HG03342 (cell line): ENCODE data around the gene TFIP11.

ENCODE experiments used
- ATAC-seq: cut with Tn5 transposase; IDR thresholded peaks from one replicate; pipeline ENCODE4 v1.9.1; 2021; ENCODE audit warnings: mild to moderate bottlenecking, moderate library complexity; ENCODE audit not compliant: unreplicated experiment

Gene TFIP11

DNA sequence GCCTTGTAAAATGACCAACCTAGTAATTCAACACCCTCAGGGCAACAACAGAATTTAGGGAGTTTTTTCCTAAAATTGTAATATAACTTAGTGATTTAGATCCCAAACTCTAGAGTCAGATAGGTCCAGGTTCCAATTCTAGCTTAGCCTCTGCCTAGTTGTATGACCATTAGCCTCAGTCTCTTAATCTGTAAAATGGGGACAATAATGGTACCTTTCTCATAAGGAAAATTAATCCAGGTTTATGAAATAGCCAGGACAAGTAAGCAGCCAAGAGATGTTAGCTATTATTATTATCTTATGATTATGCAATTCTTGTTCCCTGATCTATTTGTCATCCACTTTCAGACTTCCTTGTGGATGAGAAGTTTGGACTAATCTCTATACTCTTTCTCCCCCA lies 4.1 kb downstream of the TFIP11 start:
- ATAC-seq = no peak

DNA sequence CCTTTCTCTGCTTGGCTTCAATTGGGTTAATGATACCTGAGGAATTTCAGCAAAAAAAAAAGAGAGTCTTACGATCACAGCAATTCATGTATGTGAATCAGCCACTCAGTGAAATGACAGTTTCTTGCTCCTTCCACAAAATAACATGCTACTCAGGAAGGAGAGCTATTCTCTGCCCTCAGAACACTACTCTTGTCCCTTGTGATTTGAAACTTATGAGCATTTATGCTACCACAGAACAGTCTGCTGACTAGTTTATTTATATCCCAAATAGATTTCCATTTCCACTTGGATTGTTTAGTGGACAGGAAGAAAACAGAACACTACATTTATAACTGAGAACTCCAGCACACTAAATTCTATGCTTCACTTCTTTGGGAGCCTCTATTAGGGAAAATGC lies 8.5 kb downstream of the TFIP11 start:
- ATAC-seq = no peak

DNA sequence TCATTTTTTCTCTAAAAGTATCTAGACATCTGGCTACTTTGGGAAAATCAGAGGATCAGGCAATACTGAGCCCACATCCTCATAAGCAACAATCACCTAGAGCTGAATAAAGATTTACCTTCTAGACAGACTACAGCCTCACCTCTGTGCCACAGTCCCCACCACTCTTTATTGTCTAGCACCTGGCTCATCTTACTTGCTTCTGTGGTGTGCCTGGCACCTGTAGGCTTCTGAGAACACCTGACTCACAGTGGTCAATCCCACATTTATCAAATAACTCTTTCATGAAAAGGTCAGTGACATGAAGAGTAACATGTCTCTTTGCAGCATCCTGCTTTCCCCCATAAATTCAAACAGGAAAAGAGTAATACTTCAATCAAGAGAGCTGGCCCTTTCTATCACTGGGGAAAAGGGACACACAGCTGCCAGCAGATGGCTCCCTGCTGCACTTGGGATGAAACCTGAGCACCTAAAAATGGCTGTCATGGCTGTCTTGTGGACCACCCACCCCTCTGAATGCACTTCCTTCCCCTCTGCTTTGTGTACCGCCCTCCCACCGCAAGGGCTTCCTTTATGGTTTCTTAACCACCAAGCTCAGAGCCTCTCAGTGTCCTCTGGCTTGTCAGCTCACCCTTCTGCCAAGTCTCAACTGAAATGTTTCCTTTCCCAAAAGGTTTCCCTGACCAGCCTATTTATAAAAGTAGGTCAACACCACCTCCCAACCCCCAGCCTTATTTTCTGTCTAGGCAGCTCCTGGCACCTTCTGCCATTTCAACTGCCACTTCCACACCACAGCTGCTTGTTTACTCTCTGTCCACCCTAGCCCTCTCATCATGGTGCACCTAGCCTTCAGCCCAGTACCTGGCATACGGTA lies 9.3 kb downstream of the TFIP11 start:
- ATAC-seq = no peak

DNA sequence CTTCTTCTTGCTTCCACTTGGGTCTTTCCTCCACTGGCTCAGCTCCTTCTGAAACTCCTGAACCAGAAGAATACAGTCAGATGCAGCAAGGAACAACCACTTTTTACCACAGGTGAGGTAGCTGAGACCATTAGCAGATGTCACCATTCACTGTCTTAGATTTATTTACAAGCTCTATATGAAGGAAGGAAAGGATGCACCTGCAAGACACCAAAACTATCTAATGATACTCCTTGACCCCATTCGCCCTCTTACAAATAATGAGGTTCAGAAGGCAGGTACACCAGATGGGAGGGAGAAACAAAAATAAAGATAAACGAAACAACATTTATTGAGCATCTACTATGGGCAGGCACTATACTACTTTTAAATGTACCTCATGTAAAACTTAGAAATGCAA lies 10.3 kb downstream of the TFIP11 start:
- no peak for ATAC-seq

DNA sequence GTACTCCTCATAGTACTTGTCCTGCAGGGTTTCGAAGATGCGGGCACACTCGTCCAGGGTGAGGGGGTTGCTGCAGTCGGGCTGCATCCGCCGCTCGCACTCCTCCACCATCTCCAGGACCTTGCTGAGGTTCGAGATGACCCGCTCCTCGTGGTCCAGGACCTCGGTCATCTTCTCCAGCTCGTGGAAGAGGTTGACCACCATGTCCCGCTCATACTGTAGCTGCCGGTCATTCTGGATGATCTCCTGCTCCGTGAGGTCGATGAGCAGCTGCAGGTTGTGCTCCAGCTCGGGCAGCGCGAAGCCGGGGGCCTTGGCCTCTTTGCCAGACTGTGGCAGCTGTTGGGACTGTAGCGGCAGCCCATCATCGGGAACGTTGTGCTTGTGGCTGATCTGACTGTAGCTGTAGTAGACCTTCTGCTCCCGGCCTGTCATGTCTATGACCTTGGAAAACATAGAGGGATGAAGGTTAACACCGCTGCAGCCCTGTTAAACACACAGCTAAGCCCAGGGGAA lies 13.0 kb downstream of the TFIP11 start:
- no peak for ATAC-seq

DNA sequence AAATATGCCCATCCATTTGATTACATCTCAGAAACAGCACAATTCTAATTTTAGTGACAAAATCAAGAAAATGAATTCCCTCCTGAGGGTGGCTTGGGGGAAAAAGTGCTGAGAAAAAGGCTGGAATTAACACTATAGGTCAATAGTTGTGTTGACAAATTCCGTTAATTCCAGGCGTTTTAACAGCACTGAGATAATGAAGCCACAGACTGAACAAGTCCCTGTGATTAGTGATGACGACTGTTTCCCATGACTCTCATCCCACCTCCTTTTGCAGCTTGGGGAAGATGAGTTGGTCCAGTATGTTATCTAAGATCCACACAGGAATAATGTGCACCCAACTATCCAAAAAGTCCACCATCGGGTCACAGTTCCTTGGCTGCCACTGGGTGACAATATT lies 15.8 kb downstream of the TFIP11 start:
- no peak for ATAC-seq

DNA sequence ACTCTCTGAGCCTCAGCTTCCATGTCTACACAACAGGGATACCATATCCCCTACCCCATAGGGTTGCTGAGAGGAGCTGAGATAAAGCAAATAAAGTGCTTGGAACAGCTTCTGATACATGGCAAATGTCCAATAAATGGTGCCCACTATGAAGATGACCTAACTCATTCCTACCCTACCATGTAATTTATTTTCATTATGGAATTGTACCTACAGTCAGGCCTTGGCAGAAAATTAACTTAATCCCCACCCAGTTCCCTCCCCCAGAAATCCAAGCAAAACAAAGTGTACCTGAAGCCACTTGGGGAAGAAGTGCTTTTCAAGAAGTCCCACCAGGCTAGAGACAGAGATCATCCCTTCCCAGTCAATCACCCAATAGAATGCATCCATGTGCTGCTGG lies 17.8 kb downstream of the TFIP11 start:
- no peak for ATAC-seq

DNA sequence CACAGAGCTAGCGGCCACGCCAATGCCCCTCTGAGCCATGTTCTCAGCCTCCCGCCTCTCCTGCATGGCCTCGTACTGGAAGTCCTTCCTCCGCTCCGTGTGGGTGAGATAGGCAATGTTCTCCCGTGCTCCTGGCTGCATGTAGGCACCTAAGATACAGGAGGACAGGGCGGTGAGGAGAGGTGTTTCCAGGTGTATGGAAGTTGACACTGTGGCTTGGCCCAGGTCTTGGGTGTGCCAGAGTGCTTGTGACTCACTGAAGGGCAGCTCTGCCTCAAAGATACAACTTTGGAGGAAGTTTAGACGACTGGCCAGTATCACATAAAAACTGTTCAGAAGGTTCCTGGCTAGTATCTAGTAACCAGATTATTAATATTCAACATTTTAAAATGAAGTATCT lies 20.1 kb downstream of the TFIP11 start:
- ATAC-seq = no peak

DNA sequence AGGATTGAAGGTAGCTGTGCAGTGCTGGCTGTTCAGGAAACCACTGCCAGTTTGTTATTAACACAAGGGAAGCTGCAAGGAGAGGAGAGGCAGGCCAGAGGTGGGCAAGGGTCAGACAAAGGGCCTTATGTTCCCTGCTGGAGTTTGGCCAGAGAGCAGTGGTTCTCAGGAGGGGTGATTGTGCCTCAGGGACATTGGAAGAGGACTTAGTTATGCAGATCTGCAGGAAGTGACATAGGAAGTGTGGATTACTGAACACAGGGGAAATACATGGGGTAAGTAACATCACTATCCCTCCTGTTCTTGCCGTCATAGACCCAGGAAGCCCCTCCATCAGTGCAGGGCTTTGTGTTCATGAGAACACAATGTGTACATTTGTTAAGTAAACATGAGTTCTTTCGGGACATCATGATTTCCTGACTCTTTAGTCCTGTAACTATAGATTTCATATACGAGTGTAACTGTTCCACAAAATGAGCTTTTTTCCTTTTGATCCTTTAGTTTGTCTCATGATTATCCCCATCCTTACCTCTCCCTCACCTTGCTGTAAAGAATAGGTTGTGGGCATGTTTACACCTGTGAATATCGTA lies 22.7 kb downstream of the TFIP11 start:
- ATAC-seq = no peak

DNA sequence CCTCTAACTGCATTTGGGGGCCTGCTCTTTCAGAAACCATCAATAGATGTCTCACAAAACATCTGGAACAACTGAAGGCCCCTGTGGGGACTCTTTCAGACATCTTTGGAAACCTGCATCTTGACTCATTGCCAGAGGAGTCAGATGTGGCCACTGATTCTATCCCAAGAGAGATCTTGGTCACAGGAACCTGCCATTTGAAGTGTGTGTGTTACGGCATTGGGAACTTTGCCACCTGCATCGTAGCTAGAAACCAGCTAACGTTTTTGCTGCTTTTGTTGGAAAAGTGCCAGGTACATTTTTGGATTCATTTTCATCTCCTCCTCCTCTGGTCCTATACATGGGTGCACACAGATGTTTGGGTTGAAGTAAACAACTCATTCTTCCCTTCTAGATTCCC lies 24.3 kb downstream of the TFIP11 start:
- no peak for ATAC-seq

DNA sequence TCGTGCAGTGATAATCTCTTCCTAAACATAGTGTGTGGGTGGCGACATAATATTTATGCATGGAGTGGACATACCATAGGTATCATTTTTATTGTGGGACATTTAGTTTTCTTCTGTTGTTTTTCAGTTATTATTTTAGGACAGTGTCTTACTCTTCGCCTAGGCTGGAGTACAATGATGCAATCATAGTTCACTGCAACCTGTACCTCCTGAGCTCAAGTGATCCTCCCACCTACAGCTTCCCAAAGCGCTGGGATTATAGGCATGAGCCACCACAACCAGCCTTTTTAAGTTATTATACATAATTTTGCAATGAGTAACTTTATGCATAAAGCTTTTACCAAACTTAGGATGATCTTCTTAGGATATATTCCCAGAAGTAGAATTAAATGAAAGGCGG lies 25.9 kb downstream of the TFIP11 start:
- ATAC-seq = no peak

DNA sequence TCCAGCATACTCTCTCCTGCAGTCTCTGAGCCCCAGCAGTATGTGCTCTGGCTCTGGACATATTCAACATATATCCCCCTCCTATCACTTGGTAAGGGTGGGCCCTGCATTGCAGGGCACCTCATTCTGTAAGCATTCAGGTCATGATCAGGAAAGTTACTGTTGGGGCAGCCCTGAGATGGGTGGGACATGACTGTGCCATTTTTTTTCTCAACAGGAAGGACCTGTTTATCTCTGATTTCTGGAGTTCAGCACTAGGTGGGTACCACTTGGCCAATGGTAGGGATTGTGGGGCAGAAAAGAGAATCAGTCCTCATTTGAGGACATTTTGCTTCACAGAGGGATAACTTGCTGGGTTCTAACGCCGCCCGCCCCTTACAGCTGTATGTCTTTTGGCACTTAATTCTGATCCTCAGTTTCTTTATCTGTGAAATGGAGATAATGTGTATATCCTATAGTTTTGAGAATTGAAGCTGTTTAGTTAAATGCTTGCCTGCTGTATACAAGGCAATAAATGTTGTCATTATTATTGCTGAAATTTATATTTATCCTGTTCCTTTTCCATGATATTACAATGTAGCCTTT lies 26.4 kb downstream of the TFIP11 start:
- no peak for ATAC-seq

DNA sequence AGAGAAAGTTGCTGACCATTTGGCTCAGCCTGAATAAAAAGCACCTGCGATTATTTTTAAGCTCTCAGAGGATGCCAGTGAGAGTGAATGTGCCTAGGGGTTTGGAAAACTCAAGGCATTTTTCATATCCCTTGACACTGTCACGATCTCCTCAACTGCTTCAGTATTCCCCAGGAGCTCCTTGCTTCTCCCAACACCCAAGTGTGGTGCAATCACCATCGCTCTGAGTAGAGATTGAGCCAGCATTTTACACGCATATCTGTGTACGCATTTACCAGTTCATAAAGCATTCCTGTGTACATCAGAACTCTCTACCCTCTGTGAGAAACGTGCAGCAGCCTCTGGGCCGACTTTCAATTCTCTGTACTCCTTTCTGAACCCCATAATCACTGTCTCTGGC lies 27.3 kb downstream of the TFIP11 start:
- ATAC-seq = no peak

DNA sequence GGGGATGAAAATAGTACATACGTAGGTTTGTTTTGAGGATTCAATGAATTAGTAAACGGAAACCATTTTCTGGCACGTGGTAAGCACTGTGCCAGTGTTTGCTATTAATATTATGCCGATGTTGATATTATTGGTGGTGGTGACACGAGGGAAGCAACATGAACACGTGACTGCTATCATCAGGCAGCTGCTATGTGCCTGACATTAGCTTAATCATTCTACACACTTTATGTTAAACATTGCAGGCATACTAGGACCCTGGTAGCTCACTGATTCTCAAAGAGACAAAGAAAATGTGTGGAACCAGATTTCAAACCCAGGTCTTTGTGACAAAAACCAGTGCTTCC lies 27.9 kb downstream of the TFIP11 start:
- ATAC-seq = no peak

DNA sequence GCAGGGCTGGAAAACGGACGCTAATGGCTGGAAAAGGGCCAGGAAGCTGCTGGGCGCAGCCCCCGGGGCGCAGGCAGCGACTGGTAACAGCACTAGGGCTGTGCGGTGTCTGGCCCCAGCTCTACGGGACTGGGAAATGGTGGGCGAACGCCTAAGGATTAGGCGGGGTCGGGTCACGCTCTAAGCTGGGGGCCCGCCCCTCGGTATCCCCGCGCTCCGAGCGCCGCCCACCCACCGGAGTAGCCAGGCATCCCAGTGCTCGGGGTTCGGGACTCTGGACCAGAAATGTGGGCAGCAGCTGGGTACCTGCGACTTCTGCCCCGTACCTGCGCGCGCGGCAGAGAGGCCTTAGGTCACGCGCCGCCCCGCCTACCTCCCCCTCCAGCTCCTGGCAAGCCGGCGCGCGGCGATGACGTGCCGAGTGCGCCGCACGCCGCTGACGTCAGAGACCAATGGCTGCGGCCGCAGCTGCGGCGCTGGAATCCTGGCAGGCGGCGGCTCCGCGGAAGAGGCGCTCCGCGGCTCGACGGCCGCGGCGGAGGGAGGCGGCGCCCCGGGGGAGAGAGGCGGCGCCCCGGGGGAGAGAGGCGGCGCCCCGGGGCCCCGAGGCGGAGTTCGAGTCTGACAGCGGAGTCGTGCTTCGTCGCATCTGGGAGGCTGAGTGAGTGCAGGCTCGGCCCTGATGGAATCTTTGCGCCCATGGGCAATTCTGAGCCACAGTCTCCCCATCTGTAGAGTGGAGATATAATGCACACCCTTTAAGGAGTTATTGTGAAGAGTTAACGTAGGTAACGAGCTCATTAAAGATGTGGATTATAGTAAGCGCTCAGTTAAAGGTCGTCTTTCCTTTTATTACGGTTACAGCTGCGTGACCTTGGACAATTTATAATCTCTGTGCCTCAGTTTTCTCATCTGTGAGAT lies 28.6 kb downstream of the TFIP11 start, which contains the start of the genes HPS4 and SRRD:
Gene HPS4 (minus strand): TSS at position 345 of the 921 bp plus-strand sequence. CDS start 2,021 bp downstream, outside the sequence.
Gene SRRD (plus strand): TSS at position 439 of the 921 bp plus-strand sequence. CDS start 14 bp downstream, at position 453.
- ATAC-seq = peak; percentile 61

DNA sequence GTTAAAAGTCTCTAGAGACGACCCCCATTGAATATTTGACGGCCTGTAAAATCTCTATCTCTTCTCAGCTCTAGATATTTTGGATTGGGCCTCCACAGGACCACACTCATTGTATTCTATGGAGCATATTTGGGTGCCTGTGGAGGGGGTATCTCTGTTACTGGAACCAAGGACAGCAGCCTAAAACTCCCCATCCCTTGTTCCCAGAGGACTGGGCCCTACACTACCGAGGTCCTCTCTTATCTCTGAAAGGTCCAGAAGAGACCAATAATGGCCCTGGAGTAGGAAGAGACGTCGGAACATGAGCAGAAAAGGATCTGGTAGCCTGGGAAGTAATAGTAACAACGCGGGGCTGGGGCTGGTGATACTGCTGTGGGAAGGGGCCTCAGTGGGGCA lies 29.2 kb downstream of the TFIP11 start:
- peak; percentile 7 for ATAC-seq

DNA sequence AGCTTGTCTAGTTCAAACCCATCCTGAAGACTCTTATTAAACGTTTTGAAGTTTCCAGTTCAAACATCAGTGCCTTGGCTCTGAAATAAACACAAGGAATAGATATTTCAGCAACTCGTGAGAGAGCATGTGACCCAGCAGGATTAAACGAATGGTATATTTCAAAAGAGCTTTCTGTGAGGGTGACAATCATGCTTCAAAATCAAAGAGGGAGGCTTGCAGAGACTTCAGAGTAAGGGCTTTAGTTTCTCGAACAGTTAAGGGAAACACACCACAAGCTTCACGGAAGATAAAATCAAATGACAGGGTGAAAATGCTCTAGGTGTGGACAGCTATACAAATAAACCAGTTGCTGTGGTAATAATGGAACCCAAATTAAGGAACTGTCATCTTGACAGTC lies 30.1 kb downstream of the TFIP11 start:
- no peak for ATAC-seq

DNA sequence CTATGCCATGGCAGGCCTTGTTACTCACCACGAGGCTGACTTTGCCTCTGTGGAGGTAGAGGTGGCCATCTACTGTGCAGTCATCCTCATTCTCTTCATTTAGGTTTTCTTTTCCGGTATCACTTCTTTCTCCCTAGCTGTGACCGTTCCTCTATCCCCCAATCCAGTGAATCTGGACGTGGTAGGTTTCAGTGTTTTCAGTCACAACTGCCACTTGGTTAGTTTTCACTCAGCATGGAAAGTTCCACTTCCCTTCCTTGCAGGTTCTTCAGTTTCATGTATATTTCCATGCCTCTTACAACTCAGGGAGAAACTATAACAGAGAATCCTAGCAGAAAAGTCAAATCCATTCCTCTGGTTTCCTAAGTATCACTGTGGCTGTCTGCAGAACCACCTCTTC lies 30.6 kb downstream of the TFIP11 start:
- ATAC-seq = no peak

DNA sequence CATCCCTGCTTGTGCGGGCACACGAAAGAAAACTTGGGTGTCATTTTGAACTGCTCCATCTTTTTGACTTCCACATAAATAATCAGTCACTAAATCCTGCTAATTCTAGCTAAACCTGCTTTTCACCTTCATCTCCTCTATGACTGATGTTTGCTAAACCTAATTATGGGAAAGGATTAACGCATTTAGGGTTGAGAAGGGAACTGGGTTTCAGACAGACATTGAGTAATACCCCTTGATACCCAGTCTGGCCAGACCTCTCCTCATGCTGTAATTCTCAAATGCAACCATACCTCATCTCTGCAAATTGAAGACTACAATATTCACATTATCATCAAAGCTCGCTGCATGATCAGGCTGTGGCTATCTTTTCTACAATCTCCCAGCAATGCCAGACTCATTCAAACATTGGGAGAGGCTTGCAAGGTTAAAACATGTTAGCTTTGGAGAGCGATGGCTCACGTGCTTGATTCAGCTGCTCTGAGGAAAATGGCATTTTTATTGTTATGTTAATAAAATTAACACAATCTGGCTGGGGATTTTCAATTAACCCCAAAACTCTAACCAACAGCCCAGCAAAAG lies 31.1 kb downstream of the TFIP11 start:
- ATAC-seq = no peak

DNA sequence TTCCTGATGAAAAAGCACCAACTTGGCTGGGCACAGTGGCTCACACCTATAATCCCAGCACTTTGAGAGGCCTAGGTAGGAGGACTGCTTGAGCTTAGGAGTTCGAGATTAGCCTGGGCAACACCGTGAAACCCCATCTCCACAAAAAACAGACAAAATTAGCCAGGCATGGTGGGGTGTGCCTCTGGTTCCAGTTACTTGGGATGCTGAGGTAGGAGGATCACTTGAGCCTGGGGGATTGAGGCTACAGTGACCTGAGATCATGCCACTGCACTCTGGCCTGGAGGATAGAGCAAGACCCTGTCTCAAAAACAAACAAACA lies 31.7 kb downstream of the TFIP11 start:
- no peak for ATAC-seq
